H9 (cell line): ENCODE measurements around the gene SLC6A19. TPM values are rescaled to one million over a fixed set of nuclear protein-coding genes. Genes with fewer than 3 reads are reported as not detected.

ENCODE experiments used
- DNase-seq: peaks from one replicate; pipeline ENCODE4 v3.0.0-alpha.2; 2017
- H2AFZ ChIP-seq: one replicate; pipeline ENCODE4 v1.6.1; 2013; ENCODE audit warnings: mild to moderate bottlenecking, low read length, control low read depth, moderate library complexity
- H2AK5ac ChIP-seq: 2 replicates; pipeline ENCODE4 v1.6.1; 2013; ENCODE audit warnings: low read length, control low read depth, mixed read lengths; ENCODE audit not compliant: insufficient read length
- H2BK120ac ChIP-seq: one replicate; pipeline ENCODE4 v1.6.1; 2013; ENCODE audit warnings: low read depth, mild to moderate bottlenecking, low read length, control low read depth, inconsistent platforms; ENCODE audit not compliant: poor library complexity, severe bottlenecking
- H2BK12ac ChIP-seq: 2 replicates; pipeline ENCODE4 v1.6.1; 2013; ENCODE audit warnings: low read length, control low read depth, mixed read lengths, low read depth; ENCODE audit not compliant: insufficient read length
- H2BK15ac ChIP-seq: 2 replicates; pipeline ENCODE4 v1.6.1; 2013; ENCODE audit warnings: low read depth, low read length, control low read depth
- H2BK20ac ChIP-seq: one replicate; pipeline ENCODE4 v1.6.1; 2013; ENCODE audit warnings: low read depth, mild to moderate bottlenecking, low read length, control low read depth, inconsistent platforms; ENCODE audit not compliant: poor library complexity, severe bottlenecking
- H2BK5ac ChIP-seq: 2 replicates; pipeline ENCODE4 v1.6.1; 2013; ENCODE audit warnings: low read length, control low read depth, mixed read lengths; ENCODE audit not compliant: insufficient read length
- H3K14ac ChIP-seq: 2 replicates; pipeline ENCODE4 v1.6.1; 2013; ENCODE audit warnings: low read length, control low read depth; ENCODE audit not compliant: insufficient read depth
- H3K18ac ChIP-seq: 2 replicates; pipeline ENCODE4 v1.6.1; 2013; ENCODE audit warnings: low read depth, mild to moderate bottlenecking, mixed read lengths, low read length, control low read depth; ENCODE audit not compliant: insufficient read length
- H3K23ac ChIP-seq: 2 replicates; pipeline ENCODE4 v1.6.1; 2013; ENCODE audit warnings: low read length, control low read depth, mixed read lengths, low read depth; ENCODE audit not compliant: insufficient read length
- H3K23me2 ChIP-seq: 2 replicates; pipeline ENCODE4 v1.6.1; 2013; ENCODE audit warnings: low read depth, mild to moderate bottlenecking, mixed read lengths, low read length, control low read depth; ENCODE audit not compliant: insufficient read length, poor library complexity, severe bottlenecking
- H3K27ac ChIP-seq: 2 replicates; pipeline ENCODE4 v1.5.1; 2013; ENCODE audit warnings: low read length, control low read depth, mixed read lengths, low read depth; ENCODE audit not compliant: insufficient read length
- H3K27me3 ChIP-seq: 2 replicates; pipeline ENCODE4 v1.6.1; 2013; ENCODE audit warnings: low read length, control low read depth, inconsistent platforms; ENCODE audit not compliant: insufficient read depth
- H3K4ac ChIP-seq: 2 replicates; pipeline ENCODE4 v1.6.1; 2013; ENCODE audit warnings: low read depth, mild to moderate bottlenecking, control low read depth, inconsistent platforms, low read length, moderate library complexity
- H3K4me1 ChIP-seq: 2 replicates; pipeline ENCODE4 v1.6.1; 2013; ENCODE audit warnings: low read length, control low read depth, inconsistent platforms; ENCODE audit not compliant: insufficient read depth
- H3K4me2 ChIP-seq: 2 replicates; pipeline ENCODE4 v1.6.1; 2013; ENCODE audit warnings: low read length, control low read depth, mixed read lengths; ENCODE audit not compliant: insufficient read length, insufficient read depth
- H3K56ac ChIP-seq: 2 replicates; pipeline ENCODE4 v1.6.1; 2013; ENCODE audit warnings: low read depth, mild to moderate bottlenecking, mixed read lengths, low read length, control low read depth; ENCODE audit not compliant: insufficient read length
- H3K79me1 ChIP-seq: 2 replicates; pipeline ENCODE4 v1.6.1; 2013; ENCODE audit warnings: low read depth, mild to moderate bottlenecking, moderate library complexity, low read length, control low read depth, inconsistent platforms; ENCODE audit not compliant: insufficient read depth, poor library complexity, severe bottlenecking
- H3K79me2 ChIP-seq: 2 replicates; pipeline ENCODE4 v1.6.1; 2013; ENCODE audit warnings: low read length, control low read depth, inconsistent platforms; ENCODE audit not compliant: insufficient read depth
- H3K9ac ChIP-seq: 2 replicates; pipeline ENCODE4 v1.6.1; 2013; ENCODE audit warnings: low read length, control low read depth, mixed read lengths; ENCODE audit not compliant: insufficient read length; ENCODE audit errors: extremely low read depth
- H3K9me3 ChIP-seq: one replicate; pipeline ENCODE4 v1.6.1; 2013; ENCODE audit warnings: low read depth, low read length, inconsistent platforms; ENCODE audit not compliant: control insufficient read depth
- H3T11ph ChIP-seq: one replicate; pipeline ENCODE4 v1.6.1; 2013; ENCODE audit warnings: mild to moderate bottlenecking, low read length, control low read depth, inconsistent platforms
- H4K20me1 ChIP-seq: one replicate; pipeline ENCODE4 v1.6.1; 2013; ENCODE audit not compliant: control insufficient read depth, insufficient read length, insufficient read depth
- H4K5ac ChIP-seq: 2 replicates; pipeline ENCODE4 v1.6.1; 2013; ENCODE audit warnings: low read depth, mild to moderate bottlenecking, mixed read lengths, low read length, control low read depth; ENCODE audit not compliant: insufficient read length
- H4K8ac ChIP-seq: replicated peaks from 2 replicates; pipeline ENCODE4 v1.6.1; 2013; ENCODE audit warnings: low read length, control low read depth, mixed read lengths, low read depth; ENCODE audit not compliant: insufficient read length
- H4K91ac ChIP-seq: 2 replicates; pipeline ENCODE4 v1.6.1; 2013; ENCODE audit warnings: low read depth, mild to moderate bottlenecking, moderate library complexity, mixed read lengths, low read length, control low read depth; ENCODE audit not compliant: insufficient read length
- H3K27ac Mint-ChIP-seq, 3 experiments: 2 replicates in 2 of 3; 3 replicates in 1 of 3; pipeline ENCODE4 v1.8.0; 2020 to 2021; ENCODE audit warnings: mixed read lengths in 3 of 3, mild to moderate bottlenecking in 1 of 3, moderate library complexity in 1 of 3
- H3K27me3 Mint-ChIP-seq: 2 replicates; pipeline ENCODE4 v1.8.0; 2021; ENCODE audit warnings: low read depth, mild to moderate bottlenecking, moderate library complexity, mixed read lengths
- H3K36me3 Mint-ChIP-seq, 3 experiments: 2 replicates in 2 of 3; 3 replicates in 1 of 3; pipeline ENCODE4 v1.8.0; 2020 to 2021; ENCODE audit warnings: low read depth in 3 of 3, mixed read lengths in 3 of 3; ENCODE audit not compliant: insufficient read depth in 1 of 3
- H3K4me1 Mint-ChIP-seq, 2 experiments: 2 replicates each; pipeline ENCODE4 v1.8.0; 2020; ENCODE audit warnings: mixed read lengths in 2 of 2
- H3K4me3 Mint-ChIP-seq, 2 experiments: 2 replicates in 1 of 2; 3 replicates in 1 of 2; pipeline ENCODE4 v1.8.0; 2020 to 2021; ENCODE audit warnings: mild to moderate bottlenecking in 2 of 2, mixed read lengths in 2 of 2, moderate library complexity in 1 of 2
- H3K9me3 Mint-ChIP-seq, 2 experiments: 2 replicates in 1 of 2; 3 replicates in 1 of 2; pipeline ENCODE4 v1.8.0; 2020; ENCODE audit warnings: mild to moderate bottlenecking in 2 of 2, mixed read lengths in 2 of 2, moderate library complexity in 1 of 2
- WGBS: extraction: QIAGEN DNeasy Blood & Tissue Kit; methylation state at CpG from one replicate; pipeline ENCODE4 v1.1.7; 2013; ENCODE audit warnings: missing lambda C conversion rate, low lambda C conversion rate, mixed read lengths; ENCODE audit not compliant: insufficient read length; ENCODE audit errors: extremely low coverage; 5-methylcytosine and 5-hydroxymethylcytosine counted together
- total RNA-seq: library from RNA; stranded (reverse); gene quantifications from 2 replicates; pipeline ENCODE4 v1.2.1, GENCODE V29; 2021
- TF ChIP-seq, protein P1 (sequence below): fragments of 200-600 bp; sonication (generic); conservative IDR thresholded peaks from 3 replicates; pipeline ENCODE4 v1.8.0; 2021; ENCODE audit warnings: antibody characterized with exemption, mild to moderate bottlenecking

SLC6A19 gene
- total RNA-seq, 1 experiment from 2014 or later = not detected

GRCh38 chr5:1208743-1209488 lies 7.5 kb downstream of the SLC6A19 start:
- no peak overlapping the region for H3K4ac ChIP-seq
- no peak overlapping the region for H3K4me2 ChIP-seq
- no peaks in the 10 kb centered on the region for H3K4me1 ChIP-seq
- H2BK15ac ChIP-seq = no peak overlapping the region
- no peaks in the 10 kb centered on the region for H3K79me1 ChIP-seq
- no peak overlapping the region for H4K8ac ChIP-seq
- WGBS = no CpG with 5 or more reads among the region's 24 CpGs
- H4K5ac ChIP-seq = no peak overlapping the region
- H2BK12ac ChIP-seq = no peak overlapping the region
- H3K36me3 Mint-ChIP-seq = no peaks in the 10 kb centered on the region
- H3K4me1 Mint-ChIP-seq = peaks cover 9 to 16% of the 10 kb centered on the region in 2 experiments
- no peak overlapping the region for H2BK5ac ChIP-seq
- peaks cover 3% of the 10 kb centered on the region for H4K20me1 ChIP-seq
- H2AK5ac ChIP-seq = no peak overlapping the region
- no peak overlapping the region; a peak in 1 of 7 replicates for H3K27ac Mint-ChIP-seq
- H3K4me3 Mint-ChIP-seq = no peak overlapping the region
- peaks cover 8% of the 10 kb centered on the region for H3K27me3 Mint-ChIP-seq
- no peak overlapping the region for H4K91ac ChIP-seq
- H3K23ac ChIP-seq = no peak overlapping the region
- H3K14ac ChIP-seq = no peak overlapping the region
- H3K79me2 ChIP-seq = no peaks in the 10 kb centered on the region
- H2AFZ ChIP-seq = no peak overlapping the region
- H2BK120ac ChIP-seq = no peak overlapping the region
- H3T11ph ChIP-seq = no peak overlapping the region
- no peak for DNase-seq
- H3K27me3 ChIP-seq = no peaks in the 10 kb centered on the region
- TF ChIP-seq, protein P1, sequence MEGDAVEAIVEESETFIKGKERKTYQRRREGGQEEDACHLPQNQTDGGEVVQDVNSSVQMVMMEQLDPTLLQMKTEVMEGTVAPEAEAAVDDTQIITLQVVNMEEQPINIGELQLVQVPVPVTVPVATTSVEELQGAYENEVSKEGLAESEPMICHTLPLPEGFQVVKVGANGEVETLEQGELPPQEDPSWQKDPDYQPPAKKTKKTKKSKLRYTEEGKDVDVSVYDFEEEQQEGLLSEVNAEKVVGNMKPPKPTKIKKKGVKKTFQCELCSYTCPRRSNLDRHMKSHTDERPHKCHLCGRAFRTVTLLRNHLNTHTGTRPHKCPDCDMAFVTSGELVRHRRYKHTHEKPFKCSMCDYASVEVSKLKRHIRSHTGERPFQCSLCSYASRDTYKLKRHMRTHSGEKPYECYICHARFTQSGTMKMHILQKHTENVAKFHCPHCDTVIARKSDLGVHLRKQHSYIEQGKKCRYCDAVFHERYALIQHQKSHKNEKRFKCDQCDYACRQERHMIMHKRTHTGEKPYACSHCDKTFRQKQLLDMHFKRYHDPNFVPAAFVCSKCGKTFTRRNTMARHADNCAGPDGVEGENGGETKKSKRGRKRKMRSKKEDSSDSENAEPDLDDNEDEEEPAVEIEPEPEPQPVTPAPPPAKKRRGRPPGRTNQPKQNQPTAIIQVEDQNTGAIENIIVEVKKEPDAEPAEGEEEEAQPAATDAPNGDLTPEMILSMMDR = 0 out of 3 replicates have a peak, but pooled peaks have one; percentile 26
- no peaks in the 10 kb centered on the region for H3K23me2 ChIP-seq
- peaks cover 0 to 6% of the 10 kb centered on the region in 2 experiments; a peak in 2 of 5 replicates for H3K9me3 Mint-ChIP-seq
- H2BK20ac ChIP-seq = no peak overlapping the region
- no peak overlapping the region for H3K9ac ChIP-seq
- H3K56ac ChIP-seq = no peak overlapping the region
- no peak overlapping the region for H3K18ac ChIP-seq
- no peak overlapping the region for H3K27ac ChIP-seq
- no peaks in the 10 kb centered on the region for H3K9me3 ChIP-seq
